ENCODE measurements around the gene MYOM1.

MYOM1 gene

GRCh38 chr18:3121259-3121658, 98.5 kb downstream of the MYOM1 start:
- Histone ChIP-seq H3K4me3 (no peak overlapping the region), H3K36me3 (ENCODE audit: insufficient read depth, low read length) (no peaks in the 10 kb centered on the region), H3K27ac (no peak overlapping the region), H3K9me3 (ENCODE audit: low read depth, low read length) (no peaks in the 10 kb centered on the region), H3K9ac (ENCODE audit: insufficient read length) (no peak overlapping the region)
- DNase-seq (ENCODE audit: low read depth, low spot score), result no peak
- TF ChIP-seq EZH2 (IDR thresholded peaks at IDR 0.05), result no peak
- no peak for TF ChIP-seq POLR2AphosphoS5 (IDR thresholded peaks at IDR 0.05; ENCODE audit: borderline replicate concordance, low read depth, low read length)
- TF ChIP-seq FOXP2 (optimal IDR thresholded peaks at IDR 0.05; ENCODE audit: control extremely low read depth, extremely low read length, insufficient read depth), result no peak

- Histone ChIP-seq H3K9ac (ENCODE audit: insufficient read length) (no peak overlapping the region), H3K27ac (no peak overlapping the region), H3K9me3 (ENCODE audit: low read depth, low read length) (no peaks in the 10 kb centered on the region), H3K4me3 (no peak overlapping the region), H3K36me3 (ENCODE audit: insufficient read depth, low read length) (no peaks in the 10 kb centered on the region)
- DNase-seq (ENCODE audit: low read depth, low spot score), result no peak
- no peak for TF ChIP-seq EZH2 (IDR thresholded peaks at IDR 0.05)
Observed at GRCh38 chr18:3120356-3120755, 99.4 kb downstream of the MYOM1 start.

GRCh38 chr18:3119401-3120341, 100.1 kb downstream of the MYOM1 start:
- Histone ChIP-seq H3K9me3 (ENCODE audit: low read depth, low read length) (no peaks in the 10 kb centered on the region), H3K4me3 (no peak overlapping the region), H3K9ac (ENCODE audit: insufficient read length) (no peak overlapping the region), H3K36me3 (ENCODE audit: insufficient read depth, low read length) (no peaks in the 10 kb centered on the region), H3K27ac (no peak overlapping the region)
- no peak for TF ChIP-seq FOXP2 (optimal IDR thresholded peaks at IDR 0.05; ENCODE audit: control extremely low read depth, extremely low read length, insufficient read depth)
- TF ChIP-seq EZH2 (IDR thresholded peaks at IDR 0.05), result no peak
- TF ChIP-seq POLR2AphosphoS5 (IDR thresholded peaks at IDR 0.05; ENCODE audit: borderline replicate concordance, low read depth, low read length), result no peak
- no peak for DNase-seq (ENCODE audit: low read depth, low spot score)

GRCh38 chr18:3118195-3119010, 101.4 kb downstream of the MYOM1 start:
- H3K36me3 ChIP-seq (ENCODE audit: insufficient read depth, low read length), result no peaks in the 10 kb centered on the region
- TF ChIP-seq EZH2 (IDR thresholded peaks at IDR 0.05) (no peak), FOXP2 (optimal IDR thresholded peaks at IDR 0.05; ENCODE audit: control extremely low read depth, extremely low read length, insufficient read depth) (no peak), POLR2AphosphoS5 (IDR thresholded peaks at IDR 0.05; ENCODE audit: borderline replicate concordance, low read depth, low read length) (no peak)
- no peaks in the 10 kb centered on the region for H3K9me3 ChIP-seq (ENCODE audit: low read depth, low read length)
- DNase-seq (ENCODE audit: low read depth, low spot score), result no peak
- H3K27ac ChIP-seq, result no peak overlapping the region
- H3K4me3 ChIP-seq, result no peak overlapping the region
- no peak overlapping the region for H3K9ac ChIP-seq (ENCODE audit: insufficient read length)

- no peaks in the 10 kb centered on the region for H3K9me3 ChIP-seq (ENCODE audit: low read depth, low read length)
- no peak overlapping the region for H3K27ac ChIP-seq
- no peaks in the 10 kb centered on the region for H3K36me3 ChIP-seq (ENCODE audit: insufficient read depth, low read length)
- H3K4me3 ChIP-seq, result no peak overlapping the region
- DNase-seq (ENCODE audit: low read depth, low spot score), result no peak
- H3K9ac ChIP-seq (ENCODE audit: insufficient read length), result no peak overlapping the region
- no peak for TF ChIP-seq EZH2 (IDR thresholded peaks at IDR 0.05)
- TF ChIP-seq FOXP2 (optimal IDR thresholded peaks at IDR 0.05; ENCODE audit: control extremely low read depth, extremely low read length, insufficient read depth), result no peak
Observed at GRCh38 chr18:3117493-3118192, 102.1 kb downstream of the MYOM1 start.

GRCh38 chr18:3115447-3116030, 104.2 kb downstream of the MYOM1 start:
- H3K9me3 ChIP-seq (ENCODE audit: low read depth, low read length), result no peaks in the 10 kb centered on the region
- no peaks in the 10 kb centered on the region for H3K36me3 ChIP-seq (ENCODE audit: insufficient read depth, low read length)
- no peak overlapping the region for H3K4me3 ChIP-seq
- DNase-seq (ENCODE audit: low read depth, low spot score), result no peak
- no peak overlapping the region for H3K27ac ChIP-seq
- H3K9ac ChIP-seq (ENCODE audit: insufficient read length), result no peak overlapping the region
- TF ChIP-seq FOXP2 (optimal IDR thresholded peaks at IDR 0.05; ENCODE audit: control extremely low read depth, extremely low read length, insufficient read depth), result no peak
- no peak for TF ChIP-seq EZH2 (IDR thresholded peaks at IDR 0.05)
- no peak for TF ChIP-seq POLR2AphosphoS5 (IDR thresholded peaks at IDR 0.05; ENCODE audit: borderline replicate concordance, low read depth, low read length)

- no peak overlapping the region for H3K9ac ChIP-seq (ENCODE audit: insufficient read length)
- no peak overlapping the region for H3K4me3 ChIP-seq
- H3K9me3 ChIP-seq (ENCODE audit: low read depth, low read length), result no peaks in the 10 kb centered on the region
- DNase-seq (ENCODE audit: low read depth, low spot score), result no peak
- H3K27ac ChIP-seq, result no peak overlapping the region
- TF ChIP-seq FOXP2 (optimal IDR thresholded peaks at IDR 0.05; ENCODE audit: control extremely low read depth, extremely low read length, insufficient read depth) (no peak), POLR2AphosphoS5 (IDR thresholded peaks at IDR 0.05; ENCODE audit: borderline replicate concordance, low read depth, low read length) (no peak), EZH2 (IDR thresholded peaks at IDR 0.05) (no peak)
- no peaks in the 10 kb centered on the region for H3K36me3 ChIP-seq (ENCODE audit: insufficient read depth, low read length)
Observed at GRCh38 chr18:3114451-3114850, 105.3 kb downstream of the MYOM1 start.

- H3K36me3 ChIP-seq (ENCODE audit: insufficient read depth, low read length), result no peaks in the 10 kb centered on the region
- no peaks in the 10 kb centered on the region for H3K9me3 ChIP-seq (ENCODE audit: low read depth, low read length)
- H3K9ac ChIP-seq (ENCODE audit: insufficient read length), result no peak overlapping the region
- TF ChIP-seq EZH2 (IDR thresholded peaks at IDR 0.05), result no peak
- TF ChIP-seq POLR2AphosphoS5 (IDR thresholded peaks at IDR 0.05; ENCODE audit: borderline replicate concordance, low read depth, low read length), result no peak
- TF ChIP-seq FOXP2 (optimal IDR thresholded peaks at IDR 0.05; ENCODE audit: control extremely low read depth, extremely low read length, insufficient read depth), result no peak
- H3K4me3 ChIP-seq, result no peak overlapping the region
- no peak for DNase-seq (ENCODE audit: low read depth, low spot score)
- H3K27ac ChIP-seq, result no peak overlapping the region
Observed at GRCh38 chr18:3114026-3114425, 105.7 kb downstream of the MYOM1 start.

Data from SK-N-MC (cell line).